Measurements from ENCODE around the gene DNAH1. TPM values are rescaled to one million over a fixed set of nuclear protein-coding genes. Genes with fewer than 3 reads are reported as not detected.

Gene DNAH1
- total RNA-seq, 1 donor from 2014 or later = 3.3 TPM

DNA sequence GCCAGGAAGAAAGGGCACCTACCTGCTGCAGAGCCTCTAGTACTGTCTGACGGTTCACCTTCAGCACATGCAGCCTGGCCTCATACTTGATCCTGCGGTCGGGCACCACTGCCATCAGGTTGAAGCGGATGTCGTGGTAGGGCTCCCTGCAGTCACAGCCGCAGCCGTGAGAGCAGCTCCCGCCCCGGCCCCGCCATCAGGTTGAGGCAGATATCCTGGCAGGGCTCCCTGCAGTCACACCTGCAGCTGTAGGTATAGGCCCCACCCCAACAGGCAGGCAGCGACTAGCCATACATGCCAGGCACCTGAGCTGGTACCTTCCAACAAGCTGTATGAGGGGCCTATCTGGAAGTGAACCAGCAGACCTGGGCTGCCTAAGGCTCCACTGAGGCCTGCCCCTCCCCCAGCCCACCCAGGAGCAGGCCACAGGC, 90.1 kb downstream of the DNAH1 start:
- Mint-ChIP-seq H3K4me3 (ENCODE audit: unreplicated experiment) (no peak overlapping the region), H3K4me1 (ENCODE audit: unreplicated experiment) (peaks cover 18% of the 10 kb centered on the region), H3K36me3 (ENCODE audit: low read depth, unreplicated experiment) (peaks cover 31% of the 10 kb centered on the region), H3K27me3 (ENCODE audit: unreplicated experiment) (peaks cover 17% of the 10 kb centered on the region), H3K27ac (ENCODE audit: unreplicated experiment) (no peak overlapping the region), H3K9me3 (ENCODE audit: unreplicated experiment) (no peaks in the 10 kb centered on the region)
- DNase-seq (ENCODE audit: low spot score) = no peak
- TF ChIP-seq, protein P1, sequence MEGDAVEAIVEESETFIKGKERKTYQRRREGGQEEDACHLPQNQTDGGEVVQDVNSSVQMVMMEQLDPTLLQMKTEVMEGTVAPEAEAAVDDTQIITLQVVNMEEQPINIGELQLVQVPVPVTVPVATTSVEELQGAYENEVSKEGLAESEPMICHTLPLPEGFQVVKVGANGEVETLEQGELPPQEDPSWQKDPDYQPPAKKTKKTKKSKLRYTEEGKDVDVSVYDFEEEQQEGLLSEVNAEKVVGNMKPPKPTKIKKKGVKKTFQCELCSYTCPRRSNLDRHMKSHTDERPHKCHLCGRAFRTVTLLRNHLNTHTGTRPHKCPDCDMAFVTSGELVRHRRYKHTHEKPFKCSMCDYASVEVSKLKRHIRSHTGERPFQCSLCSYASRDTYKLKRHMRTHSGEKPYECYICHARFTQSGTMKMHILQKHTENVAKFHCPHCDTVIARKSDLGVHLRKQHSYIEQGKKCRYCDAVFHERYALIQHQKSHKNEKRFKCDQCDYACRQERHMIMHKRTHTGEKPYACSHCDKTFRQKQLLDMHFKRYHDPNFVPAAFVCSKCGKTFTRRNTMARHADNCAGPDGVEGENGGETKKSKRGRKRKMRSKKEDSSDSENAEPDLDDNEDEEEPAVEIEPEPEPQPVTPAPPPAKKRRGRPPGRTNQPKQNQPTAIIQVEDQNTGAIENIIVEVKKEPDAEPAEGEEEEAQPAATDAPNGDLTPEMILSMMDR (IDR thresholded peaks at IDR 0.05; ENCODE audit: unreplicated experiment) = no peak

DNA sequence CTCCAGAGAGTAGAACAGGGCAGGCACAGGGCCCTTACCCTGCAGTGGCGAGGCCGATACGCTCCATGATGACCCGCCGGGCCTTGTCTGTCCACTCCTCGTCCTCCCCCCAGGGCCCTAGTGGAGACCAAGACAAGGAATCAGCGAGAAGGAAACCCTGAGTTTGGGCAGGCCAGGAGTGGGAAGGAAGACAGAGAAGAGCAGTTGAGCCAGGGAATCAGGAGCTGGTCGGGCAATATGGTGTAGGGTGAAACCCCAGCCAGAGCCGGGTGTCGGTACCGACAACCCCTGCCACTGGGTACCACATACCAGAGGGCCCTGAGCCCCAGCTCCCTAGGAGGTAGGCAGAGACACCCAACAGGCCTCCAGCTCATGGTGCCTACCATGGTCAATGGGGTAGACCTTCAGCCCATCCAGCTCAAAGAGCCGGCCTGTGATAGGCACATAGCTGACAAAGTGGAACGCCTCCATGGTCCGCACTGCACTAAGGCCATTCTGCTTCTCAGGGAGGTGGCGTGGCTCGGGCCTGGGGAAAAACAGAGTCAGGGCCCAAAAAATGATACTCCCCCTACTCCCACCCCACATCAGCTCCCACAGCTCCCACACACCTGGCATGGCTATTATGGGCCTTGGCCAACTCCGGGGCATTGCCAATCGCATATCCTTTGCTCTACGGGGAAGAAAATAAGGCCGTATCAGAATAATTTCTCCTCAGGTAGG, 90.8 kb downstream of the DNAH1 start:
- Mint-ChIP-seq H3K4me3 (ENCODE audit: unreplicated experiment) (peak overlapping the region; percentile 95), H3K27ac (ENCODE audit: unreplicated experiment) (no peak overlapping the region), H3K9me3 (ENCODE audit: unreplicated experiment) (no peaks in the 10 kb centered on the region), H3K36me3 (ENCODE audit: low read depth, unreplicated experiment) (peaks cover 31% of the 10 kb centered on the region), H3K27me3 (ENCODE audit: unreplicated experiment) (peaks cover 19% of the 10 kb centered on the region), H3K4me1 (ENCODE audit: unreplicated experiment) (peaks cover 23% of the 10 kb centered on the region)
- TF ChIP-seq, protein P1 (IDR thresholded peaks at IDR 0.05; ENCODE audit: unreplicated experiment) = no peak
- DNase-seq (ENCODE audit: low spot score) = no peak

DNA sequence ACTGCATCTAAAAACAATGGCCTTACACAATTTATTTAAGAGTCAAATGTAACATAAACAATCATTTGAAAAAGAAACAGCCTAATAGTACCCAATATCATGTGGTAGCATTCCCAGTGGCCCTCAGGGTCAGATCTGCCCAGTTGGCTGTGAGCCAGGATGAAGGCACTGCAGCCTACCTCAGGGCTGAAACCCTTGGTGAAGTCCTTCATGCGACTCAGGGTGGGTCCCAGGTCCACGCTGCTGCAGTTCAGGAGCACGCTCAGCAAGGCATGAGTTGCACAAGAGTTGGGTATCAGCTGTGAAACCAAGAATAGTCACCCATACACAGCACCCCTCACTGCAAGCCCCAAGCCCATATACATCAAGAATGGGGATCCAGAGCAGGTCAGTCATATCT, 91.7 kb downstream of the DNAH1 start:
- peaks cover 19% of the 10 kb centered on the region for H3K27me3 Mint-ChIP-seq (ENCODE audit: unreplicated experiment)

DNA sequence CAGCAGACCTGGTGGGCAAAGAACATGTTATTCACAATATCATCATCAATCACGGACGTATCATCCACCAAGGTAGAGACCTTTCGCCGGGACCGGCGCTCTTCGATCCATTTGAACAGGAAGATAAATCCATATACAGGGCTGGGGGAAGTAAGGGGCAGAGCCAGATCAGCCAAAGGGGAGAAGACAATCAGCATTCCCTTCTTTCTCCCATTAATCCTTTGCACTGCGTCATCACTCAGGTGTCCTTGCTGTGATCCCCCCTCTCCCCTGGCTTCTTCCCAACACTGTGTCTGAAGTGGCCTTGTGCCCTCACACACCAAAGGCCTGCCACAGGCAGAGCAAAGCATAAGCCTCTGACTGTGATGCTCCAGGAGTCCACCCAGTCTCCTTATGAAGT, 92.3 kb downstream of the DNAH1 start:
- TF ChIP-seq, protein P1 (IDR thresholded peaks at IDR 0.05; ENCODE audit: unreplicated experiment) = no peak
- H3K27me3 Mint-ChIP-seq (ENCODE audit: unreplicated experiment) = peaks cover 19% of the 10 kb centered on the region
- peak overlapping the region; percentile 84 for H3K27ac Mint-ChIP-seq (ENCODE audit: unreplicated experiment)
- H3K4me1 Mint-ChIP-seq (ENCODE audit: unreplicated experiment) = peaks cover 23% of the 10 kb centered on the region
- DNase-seq (ENCODE audit: low spot score) = no peak
- H3K36me3 Mint-ChIP-seq (ENCODE audit: low read depth, unreplicated experiment) = peaks cover 25% of the 10 kb centered on the region
- H3K4me3 Mint-ChIP-seq (ENCODE audit: unreplicated experiment) = peak overlapping the region; percentile 95
- H3K9me3 Mint-ChIP-seq (ENCODE audit: unreplicated experiment) = no peaks in the 10 kb centered on the region

More for the DNA sequence above, 91.7 kb downstream of the DNAH1 start:
- peaks cover 26% of the 10 kb centered on the region for H3K36me3 Mint-ChIP-seq (ENCODE audit: low read depth, unreplicated experiment)
- no peak for DNase-seq (ENCODE audit: low spot score)
- H3K4me1 Mint-ChIP-seq (ENCODE audit: unreplicated experiment) = peaks cover 23% of the 10 kb centered on the region
- no peaks in the 10 kb centered on the region for H3K9me3 Mint-ChIP-seq (ENCODE audit: unreplicated experiment)
- H3K27ac Mint-ChIP-seq (ENCODE audit: unreplicated experiment) = peak overlapping the region; percentile 19
- peak overlapping the region; percentile 95 for H3K4me3 Mint-ChIP-seq (ENCODE audit: unreplicated experiment)
- TF ChIP-seq, protein P1 (IDR thresholded peaks at IDR 0.05; ENCODE audit: unreplicated experiment) = no peak

DNA sequence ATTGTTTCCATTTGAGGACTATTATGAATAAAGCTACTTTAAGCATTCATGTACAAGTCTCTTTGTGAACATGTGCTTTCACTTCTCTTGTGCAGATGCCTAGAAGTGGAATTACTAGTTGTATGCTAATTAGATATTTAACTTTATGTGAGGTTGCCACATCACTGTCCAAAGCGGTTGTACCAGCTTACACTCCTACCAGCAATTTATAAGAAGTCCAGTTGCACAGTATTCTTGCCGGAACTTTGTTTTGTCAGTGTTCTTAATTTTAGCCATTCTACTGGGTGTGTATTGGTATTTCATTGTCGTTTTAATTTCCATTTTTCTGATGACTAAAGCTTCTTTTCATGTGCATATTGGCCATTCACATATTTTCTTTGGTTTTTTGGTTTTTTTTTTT, 99.7 kb downstream of the DNAH1 start:
- TF ChIP-seq, protein P1 (IDR thresholded peaks at IDR 0.05; ENCODE audit: unreplicated experiment) = no peak
- Mint-ChIP-seq H3K9me3 (ENCODE audit: unreplicated experiment) (no peaks in the 10 kb centered on the region), H3K27me3 (ENCODE audit: unreplicated experiment) (peaks cover 6% of the 10 kb centered on the region), H3K27ac (ENCODE audit: unreplicated experiment) (no peak overlapping the region), H3K4me3 (ENCODE audit: unreplicated experiment) (no peak overlapping the region), H3K36me3 (ENCODE audit: low read depth, unreplicated experiment) (peaks cover 4% of the 10 kb centered on the region), H3K4me1 (ENCODE audit: unreplicated experiment) (peaks cover 19% of the 10 kb centered on the region)
- no peak for DNase-seq (ENCODE audit: low spot score)

All from endothelial cell (in vitro differentiated cells).